ENCODE data around the gene ADNP.

ADNP gene

GRCh38 chr20:50850721-50851286, 80.4 kb downstream of the ADNP start:
- DNase-seq (ENCODE audit: low read depth in 4 of 4, low spot score in 1 of 4), result no peak

- DNase-seq (ENCODE audit: low read depth in 4 of 4, low spot score in 1 of 4), result no peak
Measured at GRCh38 chr20:50848846-50849673, 82.2 kb downstream of the ADNP start.

- no peak for DNase-seq (ENCODE audit: low read depth in 4 of 4, low spot score in 1 of 4)
Measured at GRCh38 chr20:50848341-50848808, 82.9 kb downstream of the ADNP start.

- no peak for DNase-seq (ENCODE audit: low read depth in 4 of 4, low spot score in 1 of 4)
Measured at GRCh38 chr20:50845566-50846215, 85.5 kb downstream of the ADNP start.

- peak in 1 of 4 experiments; percentile 36 for DNase-seq (ENCODE audit: low read depth in 4 of 4, low spot score in 1 of 4)
Measured at GRCh38 chr20:50844430-50845100, 86.7 kb downstream of the ADNP start.

GRCh38 chr20:50843331-50844276, 87.6 kb downstream of the ADNP start:
- DNase-seq (ENCODE audit: low read depth in 4 of 4, low spot score in 1 of 4), result no peak

GRCh38 chr20:50842821-50843220, 88.4 kb downstream of the ADNP start:
- DNase-seq (ENCODE audit: low read depth in 4 of 4, low spot score in 1 of 4), result no peak

Data from stimulated activated CD4-positive, alpha-beta T cell treated with anti-CD3 and anti-CD28 coated beads, Interleukin-1b, Interleukin-23, amount 100 ng/mL, for 24 hours (primary cell).